IgD-negative memory B cell (primary cell): ENCODE results near the gene ETV6. TPM values are rescaled to one million over a fixed set of nuclear protein-coding genes. Genes with fewer than 3 reads are reported as not detected.

Experiments used
- H3K27ac Mint-ChIP-seq, 3 donors: one replicate each; pipeline ENCODE4 v1.8.0; 2020 to 2022; ENCODE audit warnings: mild to moderate bottlenecking in 3 of 3, mixed read lengths in 3 of 3, moderate library complexity in 1 of 3
- H3K27me3 Mint-ChIP-seq: one replicate; pipeline ENCODE4 v1.8.0; 2021; ENCODE audit warnings: mixed read lengths
- H3K36me3 Mint-ChIP-seq: one replicate; pipeline ENCODE4 v1.8.0; 2020; ENCODE audit warnings: mild to moderate bottlenecking, mixed read lengths
- H3K4me1 Mint-ChIP-seq, 3 donors: one replicate each; pipeline ENCODE4 v1.8.0; 2020 to 2022; ENCODE audit warnings: mixed read lengths in 3 of 3, mild to moderate bottlenecking in 1 of 3
- H3K4me3 Mint-ChIP-seq, 4 donors: one replicate each; pipeline ENCODE4 v1.8.0; 2020 to 2022; ENCODE audit warnings: mild to moderate bottlenecking in 4 of 4, mixed read lengths in 4 of 4, moderate library complexity in 3 of 4
- H3K9me3 Mint-ChIP-seq, 3 donors: one replicate each; pipeline ENCODE4 v1.8.0; 2020 to 2021; ENCODE audit warnings: mixed read lengths in 3 of 3, mild to moderate bottlenecking in 1 of 3
- polyA plus RNA-seq: library from polyadenylated mRNA; unstranded; fragments of 300-500 nt; fragmentation: Illumina TruSeq; gene quantifications from one replicate; pipeline ENCODE4 v1.2.3, GENCODE V29; 2021

ETV6 gene
- polyA plus RNA-seq, 1 donor from 2014 or later, result 9.8 TPM

- Mint-ChIP-seq H3K27ac (peak overlapping the region; percentile 82 to 99 (median 98)), H3K9me3 (no peaks in the 10 kb centered on the region), H3K36me3 (peaks cover 1% of the 10 kb centered on the region), H3K27me3 (no peaks in the 10 kb centered on the region), H3K4me1 (peaks cover 43 to 59% (median 53%) of the 10 kb centered on the region in 3 donors), H3K4me3 (peak overlapping the region; percentile 93 to 100 (median 98))
Observed at GRCh38 chr12:11653215-11653753, 3.8 kb downstream of the ETV6 start.

- Mint-ChIP-seq H3K27ac (peak overlapping the region; percentile 30 to 90 (median 89)), H3K36me3 (peaks cover 1% of the 10 kb centered on the region), H3K9me3 (no peaks in the 10 kb centered on the region), H3K27me3 (no peaks in the 10 kb centered on the region), H3K4me1 (peaks cover 54 to 67% (median 57%) of the 10 kb centered on the region in 3 donors), H3K4me3 (peak overlapping the region; percentile 32 to 70 (median 62))
Observed at GRCh38 chr12:11654338-11654737, 4.9 kb downstream of the ETV6 start.

GRCh38 chr12:11654802-11655201, 5.3 kb downstream of the ETV6 start:
- Mint-ChIP-seq H3K27ac (peak overlapping the region in 2 of 3 donors; percentile 30 to 90), H3K36me3 (peaks cover 1% of the 10 kb centered on the region), H3K4me3 (peak overlapping the region in 3 of 4 donors; percentile 32 to 69 (median 54)), H3K9me3 (no peaks in the 10 kb centered on the region), H3K4me1 (peaks cover 58 to 72% (median 58%) of the 10 kb centered on the region in 3 donors), H3K27me3 (no peaks in the 10 kb centered on the region)

DNA sequence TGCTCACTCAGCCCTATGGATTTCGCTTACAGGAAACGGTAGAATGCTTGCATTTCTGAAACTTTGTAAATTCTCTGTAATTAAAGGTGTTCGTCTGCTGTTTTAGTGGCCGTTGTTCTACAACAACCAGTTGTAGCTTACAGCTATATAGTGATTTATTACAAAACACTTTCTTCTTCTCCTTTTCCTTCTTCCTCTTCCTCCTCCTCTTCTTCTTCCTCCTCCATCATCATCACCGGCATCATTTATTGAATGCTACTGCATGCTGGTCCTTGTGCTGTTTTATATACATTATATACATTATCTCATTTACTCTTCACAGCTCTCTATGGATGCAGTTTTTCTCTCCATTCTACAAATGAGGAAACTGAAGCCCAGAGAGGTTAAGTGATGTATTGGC, 6.4 kb downstream of the ETV6 start:
- no peaks in the 10 kb centered on the region for H3K9me3 Mint-ChIP-seq
- H3K4me1 Mint-ChIP-seq, result peaks cover 61 to 75% (median 62%) of the 10 kb centered on the region in 3 donors
- H3K4me3 Mint-ChIP-seq, result no peak overlapping the region
- no peaks in the 10 kb centered on the region for H3K27me3 Mint-ChIP-seq
- no peak overlapping the region for H3K27ac Mint-ChIP-seq
- H3K36me3 Mint-ChIP-seq, result peaks cover 1% of the 10 kb centered on the region

- H3K4me3 Mint-ChIP-seq, result no peak overlapping the region
- no peaks in the 10 kb centered on the region for H3K27me3 Mint-ChIP-seq
- H3K36me3 Mint-ChIP-seq, result peaks cover 1% of the 10 kb centered on the region
- peak overlapping the region in 1 of 3 donors; percentile 15 for H3K27ac Mint-ChIP-seq
- H3K9me3 Mint-ChIP-seq, result no peaks in the 10 kb centered on the region
- H3K4me1 Mint-ChIP-seq, result peaks cover 61 to 78% (median 64%) of the 10 kb centered on the region in 3 donors
Observed at GRCh38 chr12:11656550-11656949, 7.1 kb downstream of the ETV6 start.

DNA sequence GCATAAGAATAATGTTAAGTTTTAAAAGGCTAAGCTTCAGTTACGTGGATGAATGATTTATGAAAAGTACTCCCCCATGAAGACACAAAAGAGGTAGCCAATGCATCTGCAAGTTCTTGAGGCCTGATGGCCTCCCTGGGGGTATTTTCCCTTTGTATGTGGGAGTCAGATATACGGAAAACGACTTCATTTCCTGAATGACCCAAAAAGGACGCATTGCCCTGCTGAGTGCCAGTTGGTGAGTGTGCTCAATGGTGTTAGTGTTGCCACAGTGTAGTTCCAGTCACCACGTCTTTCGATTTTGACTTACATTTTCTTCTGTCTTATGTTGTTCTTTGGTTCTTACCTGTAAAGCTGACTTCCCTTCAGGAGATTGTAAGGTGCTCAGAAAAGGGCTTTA, 8.0 kb downstream of the ETV6 start:
- Mint-ChIP-seq H3K27me3 (no peaks in the 10 kb centered on the region), H3K4me3 (peak overlapping the region in 1 of 4 donors; percentile 55), H3K4me1 (peaks cover 58 to 79% (median 58%) of the 10 kb centered on the region in 3 donors), H3K36me3 (peaks cover 1% of the 10 kb centered on the region), H3K9me3 (no peaks in the 10 kb centered on the region), H3K27ac (no peak overlapping the region)

- H3K27me3 Mint-ChIP-seq, result no peaks in the 10 kb centered on the region
- H3K27ac Mint-ChIP-seq, result no peak overlapping the region
- no peaks in the 10 kb centered on the region for H3K9me3 Mint-ChIP-seq
- no peak overlapping the region for H3K4me3 Mint-ChIP-seq
- peaks cover 51 to 74% (median 54%) of the 10 kb centered on the region in 3 donors for H3K4me1 Mint-ChIP-seq
- peaks cover 1% of the 10 kb centered on the region for H3K36me3 Mint-ChIP-seq
Observed at GRCh38 chr12:11658791-11659190, 9.3 kb downstream of the ETV6 start.

GRCh38 chr12:11660624-11661023, 11.2 kb downstream of the ETV6 start:
- H3K36me3 Mint-ChIP-seq, result peaks cover 4% of the 10 kb centered on the region
- H3K9me3 Mint-ChIP-seq, result no peaks in the 10 kb centered on the region
- peak overlapping the region in 1 of 3 donors; percentile 17 for H3K27ac Mint-ChIP-seq
- peaks cover 52 to 72% (median 53%) of the 10 kb centered on the region in 3 donors for H3K4me1 Mint-ChIP-seq
- H3K4me3 Mint-ChIP-seq, result no peak overlapping the region
- no peaks in the 10 kb centered on the region for H3K27me3 Mint-ChIP-seq

- no peaks in the 10 kb centered on the region for H3K9me3 Mint-ChIP-seq
- peaks cover 54 to 72% (median 55%) of the 10 kb centered on the region in 3 donors for H3K4me1 Mint-ChIP-seq
- H3K4me3 Mint-ChIP-seq, result peak overlapping the region in 1 of 4 donors; percentile 31
- no peak overlapping the region for H3K27ac Mint-ChIP-seq
- H3K36me3 Mint-ChIP-seq, result peaks cover 9% of the 10 kb centered on the region
- H3K27me3 Mint-ChIP-seq, result no peaks in the 10 kb centered on the region
Observed at GRCh38 chr12:11661491-11662089, 12.1 kb downstream of the ETV6 start.

DNA sequence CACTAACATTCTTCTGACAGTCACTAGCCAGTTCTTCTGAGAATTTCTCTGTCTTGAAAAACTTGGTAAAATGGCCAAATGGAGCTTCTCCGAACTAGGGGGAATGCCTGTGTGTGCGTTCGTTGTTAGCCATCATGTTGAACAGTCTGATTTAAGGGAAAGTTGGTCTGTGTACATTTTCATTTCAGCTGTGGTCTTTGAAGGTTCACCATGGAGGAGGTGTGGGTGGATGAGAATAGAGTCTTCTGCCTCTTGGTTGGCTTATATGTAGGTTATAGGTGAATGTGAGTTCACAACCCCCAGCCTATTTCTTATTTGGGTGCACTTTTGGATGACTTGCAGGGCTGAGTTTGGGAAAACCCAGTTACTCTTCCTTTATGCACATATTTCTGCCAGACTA, 12.9 kb downstream of the ETV6 start:
- H3K4me3 Mint-ChIP-seq, result no peak overlapping the region
- H3K36me3 Mint-ChIP-seq, result peaks cover 9% of the 10 kb centered on the region
- no peaks in the 10 kb centered on the region for H3K9me3 Mint-ChIP-seq
- peaks cover 54 to 71% (median 55%) of the 10 kb centered on the region in 3 donors for H3K4me1 Mint-ChIP-seq
- no peak overlapping the region for H3K27ac Mint-ChIP-seq
- no peaks in the 10 kb centered on the region for H3K27me3 Mint-ChIP-seq

- H3K36me3 Mint-ChIP-seq, result peaks cover 8% of the 10 kb centered on the region
- H3K4me1 Mint-ChIP-seq, result peaks cover 49 to 66% (median 50%) of the 10 kb centered on the region in 3 donors
- no peak overlapping the region for H3K4me3 Mint-ChIP-seq
- H3K27me3 Mint-ChIP-seq, result no peaks in the 10 kb centered on the region
- no peaks in the 10 kb centered on the region for H3K9me3 Mint-ChIP-seq
- H3K27ac Mint-ChIP-seq, result no peak overlapping the region
Observed at GRCh38 chr12:11663130-11663529, 13.7 kb downstream of the ETV6 start.

DNA sequence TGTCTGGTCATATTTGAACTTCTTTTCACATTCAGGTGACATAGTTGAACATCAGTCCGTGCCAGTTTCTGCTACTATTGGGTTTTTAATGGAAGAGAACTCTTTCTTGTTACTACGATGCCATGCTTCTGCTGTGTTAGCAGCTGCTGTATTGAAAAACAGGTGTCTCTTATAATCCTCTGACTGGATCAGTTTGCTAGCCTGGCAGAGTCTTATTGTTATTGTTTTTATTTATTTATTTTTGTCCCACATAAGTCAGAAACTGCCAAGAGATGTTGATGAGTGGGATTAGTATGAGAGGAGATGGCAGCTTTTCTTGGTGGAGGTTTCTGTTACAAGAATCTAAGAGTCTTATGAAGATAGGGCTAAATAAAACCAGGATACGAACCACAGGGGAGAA, 14.6 kb downstream of the ETV6 start:
- Mint-ChIP-seq H3K4me3 (no peak overlapping the region), H3K27ac (no peak overlapping the region), H3K9me3 (no peaks in the 10 kb centered on the region), H3K36me3 (peaks cover 9% of the 10 kb centered on the region), H3K4me1 (peaks cover 40 to 68% (median 48%) of the 10 kb centered on the region in 3 donors), H3K27me3 (no peaks in the 10 kb centered on the region)

GRCh38 chr12:11666131-11667050, 16.9 kb downstream of the ETV6 start:
- Mint-ChIP-seq H3K36me3 (peaks cover 9% of the 10 kb centered on the region), H3K27ac (peak overlapping the region in 1 of 3 donors; percentile 61), H3K27me3 (no peaks in the 10 kb centered on the region), H3K9me3 (no peaks in the 10 kb centered on the region), H3K4me3 (peak overlapping the region in 1 of 4 donors; percentile 5), H3K4me1 (peaks cover 40 to 66% (median 54%) of the 10 kb centered on the region in 3 donors)

GRCh38 chr12:11667171-11667570, 17.7 kb downstream of the ETV6 start:
- no peak overlapping the region for H3K27ac Mint-ChIP-seq
- no peaks in the 10 kb centered on the region for H3K27me3 Mint-ChIP-seq
- H3K4me1 Mint-ChIP-seq, result peaks cover 39 to 61% (median 52%) of the 10 kb centered on the region in 3 donors
- peak overlapping the region in 1 of 4 donors; percentile 42 for H3K4me3 Mint-ChIP-seq
- no peaks in the 10 kb centered on the region for H3K9me3 Mint-ChIP-seq
- H3K36me3 Mint-ChIP-seq, result peaks cover 9% of the 10 kb centered on the region

- Mint-ChIP-seq H3K4me3 (peak overlapping the region in 2 of 4 donors; percentile 54 to 68), H3K9me3 (no peaks in the 10 kb centered on the region), H3K27me3 (no peaks in the 10 kb centered on the region), H3K36me3 (peaks cover 9% of the 10 kb centered on the region), H3K4me1 (peaks cover 45 to 65% (median 63%) of the 10 kb centered on the region in 3 donors), H3K27ac (peak overlapping the region in 1 of 3 donors; percentile 79)
Observed at GRCh38 chr12:11668611-11669010, 19.1 kb downstream of the ETV6 start.
